Iris pigment epithelial cell (primary cell): Measurements from ENCODE around the gene CHMP6.

Experiments
- DNase-seq: peaks from one replicate; pipeline ENCODE4 v3.0.0-alpha.2; 2011; ENCODE audit warnings: low read depth

The CHMP6 gene

DNA sequence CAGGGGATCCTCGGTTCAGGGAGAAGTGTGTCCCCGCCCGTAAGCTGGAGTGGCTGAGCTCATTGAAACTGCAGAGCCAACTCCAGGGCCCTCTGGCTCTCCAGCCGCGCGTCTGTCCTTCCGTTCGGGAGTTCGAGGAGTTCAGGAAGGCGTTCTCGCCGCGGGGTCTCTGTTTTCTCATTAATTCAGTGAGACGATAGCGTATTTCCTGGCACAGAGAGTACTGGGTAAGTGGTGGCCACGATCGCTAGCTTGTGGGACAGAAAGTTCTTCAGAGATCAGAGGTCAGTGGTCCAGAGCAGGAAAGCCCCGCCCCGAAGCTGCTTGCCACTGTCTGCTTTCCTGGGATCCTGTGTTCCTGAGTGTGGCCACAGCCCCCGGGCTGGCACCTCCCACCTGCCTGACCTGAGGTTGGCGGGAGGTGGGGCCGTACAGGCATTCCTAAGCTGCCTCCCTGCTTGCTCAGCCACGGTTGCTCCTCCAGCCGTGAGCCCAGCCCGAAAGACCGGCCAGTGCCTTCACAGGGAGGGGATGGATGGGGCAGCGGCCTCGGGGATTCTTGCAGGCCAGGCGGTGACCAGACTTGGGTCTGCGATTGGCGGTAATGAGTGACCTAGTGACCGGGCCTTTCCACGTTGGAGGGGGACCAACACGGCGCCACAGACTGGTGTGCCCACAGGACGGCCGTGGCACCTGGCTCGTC, 52.2 kb downstream of the CHMP6 start:
- DNase-seq, result no peak

DNA sequence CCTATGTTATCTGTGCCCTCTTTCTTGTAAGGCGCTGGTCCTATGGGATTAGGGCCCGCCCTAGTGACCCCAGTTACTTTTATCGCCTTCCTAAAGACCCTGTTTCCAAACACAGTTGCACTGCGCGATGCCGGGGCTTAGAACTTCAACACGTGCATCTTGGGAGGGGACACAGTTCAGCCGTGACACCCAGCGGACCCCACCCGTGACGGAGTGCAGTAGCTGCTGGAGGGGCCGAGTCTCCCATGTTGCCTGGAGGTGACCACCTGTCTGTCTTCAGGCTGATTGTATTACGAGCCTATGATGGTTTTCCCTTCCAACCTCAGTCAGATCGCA, 52.8 kb downstream of the CHMP6 start:
- DNase-seq, result no peak

DNA sequence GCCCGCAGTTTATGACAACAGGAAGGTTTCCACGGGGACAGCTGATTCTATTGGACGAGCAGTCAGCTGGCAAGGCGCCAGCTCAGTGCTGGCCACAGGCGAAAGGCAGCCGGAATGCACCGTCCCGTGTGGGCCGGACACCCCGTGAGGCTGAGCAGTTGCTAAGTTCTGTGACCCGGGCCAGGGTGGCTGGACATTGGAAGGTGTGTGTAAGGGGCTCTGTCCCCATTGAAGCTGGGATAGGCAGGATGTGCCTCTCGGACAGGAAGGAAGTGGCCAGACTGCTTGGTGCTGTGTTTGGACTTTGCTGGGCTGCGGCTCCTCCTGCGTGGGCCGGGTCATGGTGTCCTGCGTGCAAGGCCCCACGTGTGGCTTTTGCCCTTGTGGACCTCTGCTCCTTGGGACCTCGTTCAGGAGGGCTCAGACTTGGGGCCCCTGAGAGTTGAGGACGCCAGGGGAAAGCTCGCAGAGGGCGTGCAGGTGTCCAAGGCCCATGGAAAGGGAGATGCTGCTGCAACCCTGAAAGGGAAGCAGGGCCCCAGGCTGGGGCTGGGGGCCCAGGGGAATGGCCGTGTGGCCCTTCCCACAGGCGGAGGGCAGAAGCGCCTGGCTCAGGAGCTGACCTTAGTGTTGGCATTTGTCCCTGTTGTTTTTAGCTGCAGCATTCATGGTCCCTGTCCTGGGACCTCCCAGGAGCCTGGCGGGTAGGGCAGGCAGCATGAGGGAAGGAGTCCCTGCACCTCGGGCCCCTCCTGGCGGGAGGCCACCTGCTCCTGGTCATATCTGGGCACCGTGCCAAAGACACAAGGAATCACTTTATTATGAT, 53.3 kb downstream of the CHMP6 start:
- DNase-seq, result peak; percentile 77

DNA sequence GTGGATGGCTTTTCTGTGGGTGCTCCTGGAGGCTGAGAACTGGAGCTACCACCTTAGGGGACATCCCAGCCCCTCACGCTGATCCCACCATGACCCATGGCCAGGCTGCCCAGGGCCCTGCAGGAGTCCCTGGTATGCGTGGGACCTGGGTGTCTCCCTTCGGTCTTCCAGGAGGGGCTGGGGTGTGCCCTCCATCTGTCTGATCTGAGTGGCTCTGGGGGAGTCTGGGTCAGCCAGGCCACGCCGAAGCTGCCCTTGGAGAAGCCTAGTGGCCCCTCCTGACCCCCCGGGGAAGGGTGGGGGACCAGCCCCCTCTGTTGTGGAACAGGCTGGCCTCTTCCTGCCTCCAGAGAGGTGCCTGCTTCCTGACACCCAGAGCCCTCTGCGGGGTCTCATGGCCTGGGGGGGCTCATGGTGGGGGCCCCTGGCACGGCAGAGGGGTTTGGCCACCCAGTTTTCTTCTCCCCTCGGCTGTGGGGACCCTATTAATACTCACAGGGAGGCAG, 54.0 kb downstream of the CHMP6 start:
- no peak for DNase-seq

DNA sequence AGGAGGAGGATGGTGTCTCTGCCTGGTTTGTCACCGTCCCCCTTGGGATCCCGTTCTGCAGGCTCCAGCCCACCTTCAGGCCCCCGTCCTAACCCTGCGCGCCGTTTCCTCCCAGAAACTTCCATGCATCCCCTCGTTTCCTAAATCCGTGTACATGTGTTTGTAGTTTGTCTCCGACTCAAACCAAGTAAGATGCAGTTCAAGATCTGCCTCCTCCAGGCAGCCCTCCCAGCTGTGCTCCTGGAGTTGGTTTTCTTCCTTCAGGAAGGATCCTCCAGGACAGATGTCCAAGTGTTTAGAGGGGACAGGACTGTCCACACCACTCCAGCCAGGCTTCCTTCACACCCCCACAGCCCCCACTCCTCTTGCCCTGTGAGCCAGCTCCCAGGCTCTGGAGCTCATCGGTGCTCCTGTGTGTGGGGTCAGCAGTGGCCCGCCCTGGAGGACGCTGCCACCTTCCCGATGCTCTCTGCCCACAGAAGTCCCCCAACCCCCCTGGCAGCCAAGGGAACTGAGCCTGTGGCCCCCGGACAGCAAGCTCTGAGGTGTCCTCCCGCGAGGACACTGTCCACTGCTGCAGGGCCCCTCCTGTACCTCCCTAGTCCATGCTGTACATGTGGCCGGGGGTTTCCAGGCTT, 54.6 kb downstream of the CHMP6 start:
- no peak for DNase-seq

DNA sequence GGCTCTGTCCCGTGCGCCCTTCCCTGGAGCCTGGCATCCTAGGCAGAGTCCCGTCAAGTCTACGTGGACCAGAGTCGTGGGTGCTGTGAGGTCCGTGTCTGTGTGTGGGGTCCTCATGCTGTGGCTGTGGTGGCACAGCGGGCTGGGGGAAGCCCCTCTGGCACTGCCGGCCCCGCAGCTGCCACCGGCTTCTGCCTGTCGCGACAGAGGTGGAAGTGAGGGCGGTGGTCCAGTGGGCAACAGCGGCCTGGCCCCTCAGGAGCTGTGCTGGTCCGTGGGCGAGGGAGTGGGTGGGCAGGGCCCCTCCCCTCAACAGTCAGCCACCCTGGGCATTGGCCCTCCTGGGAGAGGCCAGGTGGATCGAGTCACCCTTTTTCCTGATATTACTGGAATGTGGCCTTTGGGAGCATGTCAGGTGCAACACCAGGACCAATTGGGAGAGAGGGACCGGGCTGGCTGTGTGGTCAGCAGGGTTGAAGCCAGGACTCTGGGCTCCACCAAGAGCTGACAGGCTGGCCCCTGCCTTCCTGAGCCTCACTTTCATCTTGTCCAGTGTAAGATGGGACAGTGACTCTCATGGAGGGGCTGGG, 55.2 kb downstream of the CHMP6 start:
- DNase-seq, result no peak

DNA sequence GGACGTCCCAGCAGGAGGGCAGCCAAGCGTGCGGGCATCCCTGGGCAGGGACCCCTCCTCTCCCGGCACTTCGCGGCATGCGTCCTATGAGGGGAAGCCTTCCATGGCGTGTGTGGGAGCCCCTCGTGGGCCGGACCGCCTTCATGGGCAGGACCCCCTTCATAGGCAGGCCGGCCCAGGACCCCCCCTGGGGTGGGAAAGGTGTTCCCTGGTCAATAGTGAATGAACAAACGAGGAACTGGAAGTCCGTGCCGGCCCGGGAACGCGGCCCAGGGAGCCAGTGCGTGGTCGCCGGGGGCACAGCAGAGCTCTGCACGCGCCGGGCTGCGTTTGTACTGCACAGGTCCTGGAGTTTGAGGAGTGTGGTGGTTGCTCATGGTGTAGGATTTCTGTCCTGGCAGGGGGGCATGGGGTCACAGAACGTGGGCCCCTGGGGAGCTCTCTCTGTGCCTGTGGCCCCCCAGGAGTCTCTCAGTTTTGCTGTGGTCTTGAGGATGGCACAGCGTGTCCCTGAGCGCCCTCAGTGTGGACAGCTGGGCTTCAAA, 57.3 kb downstream of the CHMP6 start:
- DNase-seq, result no peak

DNA sequence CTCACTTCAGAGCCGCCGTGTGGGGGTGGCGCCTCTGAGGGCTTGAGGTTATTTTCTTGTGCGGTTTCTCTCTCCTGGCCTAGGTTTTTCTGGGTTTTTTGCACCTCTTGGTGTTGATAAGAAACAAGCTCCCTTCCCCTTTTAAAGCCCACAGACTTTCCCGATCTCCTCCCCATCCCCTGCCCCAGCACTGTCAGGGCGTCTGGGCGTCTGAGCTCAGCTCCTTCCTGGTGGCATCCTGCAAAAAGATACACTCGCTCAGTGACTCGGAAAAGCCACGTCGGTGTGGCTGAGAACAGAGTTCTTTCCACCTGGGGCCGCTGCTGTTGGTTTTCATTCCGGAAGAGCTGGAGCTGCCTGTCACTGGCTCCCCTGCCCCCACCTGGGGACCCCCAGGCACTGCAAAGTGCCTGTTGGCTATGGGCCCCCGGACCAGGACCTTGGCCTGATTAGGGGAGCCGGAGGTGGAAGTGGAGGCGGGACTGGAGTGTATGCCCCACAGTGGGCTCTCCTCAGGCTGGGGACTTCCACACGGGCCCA, 57.8 kb downstream of the CHMP6 start:
- DNase-seq, result no peak
